HG02970 (cell line): Measurements from ENCODE around the gene APOL6.

Source experiments
- ATAC-seq: cut with Tn5 transposase; IDR thresholded peaks from one replicate; pipeline ENCODE4 v1.9.1; 2021; ENCODE audit warnings: mild to moderate bottlenecking, moderate library complexity, moderate number of reproducible peaks; ENCODE audit not compliant: unreplicated experiment, low FRiP score

The APOL6 gene

GRCh38 chr22:35648066-35649025, at the start of gene APOL6:
Gene APOL6, plus strand, starts transcription at chr22:35648446. Its CDS starts 7,980 bp downstream, at chr22:35656426.
- ATAC-seq = no peak

- no peak for ATAC-seq
These were observed 48.9 kb upstream of the APOL6 start for GRCh38 chr22:35599364-35599763.

- ATAC-seq = no peak
These were observed 47.8 kb upstream of the APOL6 start for GRCh38 chr22:35600476-35600875.

GRCh38 chr22:35601013-35601580, 47.1 kb upstream of the APOL6 start:
- no peak for ATAC-seq

- no peak for ATAC-seq
These were observed 46.3 kb upstream of the APOL6 start for GRCh38 chr22:35601743-35602615.

- no peak for ATAC-seq
These were observed 43.5 kb upstream of the APOL6 start for GRCh38 chr22:35604621-35605368.

- ATAC-seq = no peak
These were observed 42.9 kb upstream of the APOL6 start for GRCh38 chr22:35605369-35605680.

- no peak for ATAC-seq
These were observed 42.3 kb upstream of the APOL6 start for GRCh38 chr22:35605851-35606481.

- no peak for ATAC-seq
These were observed 41.3 kb upstream of the APOL6 start for GRCh38 chr22:35606916-35607315.

- no peak for ATAC-seq
These were observed 40.2 kb upstream of the APOL6 start for GRCh38 chr22:35608088-35608487.

GRCh38 chr22:35609261-35609660, 39.0 kb upstream of the APOL6 start:
- no peak for ATAC-seq

GRCh38 chr22:35609761-35610160, 38.5 kb upstream of the APOL6 start:
- ATAC-seq = no peak

GRCh38 chr22:35610741-35611140, 37.5 kb upstream of the APOL6 start:
- ATAC-seq = no peak

GRCh38 chr22:35611200-35611890, 36.9 kb upstream of the APOL6 start:
- no peak for ATAC-seq

- ATAC-seq = no peak
These were observed 36.2 kb upstream of the APOL6 start for GRCh38 chr22:35611891-35612576.

- ATAC-seq = no peak
These were observed 35.3 kb upstream of the APOL6 start for GRCh38 chr22:35612903-35613302.

GRCh38 chr22:35614404-35614803, 33.8 kb upstream of the APOL6 start:
- no peak for ATAC-seq

- no peak for ATAC-seq
These were observed 33.1 kb upstream of the APOL6 start for GRCh38 chr22:35615156-35615555.

- no peak for ATAC-seq
These were observed 32.2 kb upstream of the APOL6 start for GRCh38 chr22:35616043-35616442.
